Brain microvascular endothelial cell (primary cell): ENCODE measurements around the gene CREBRF.
A peak's percentile ranks its signal among the peaks of the same experiment; 100 is the strongest.

Experiments
- DNase-seq: peaks from one replicate; pipeline ENCODE4 v3.0.0-alpha.2; 2020
- H3K27ac ChIP-seq: fragments of 250-450 bp; sonication (Bioruptor Pico); 2 replicates; pipeline ENCODE4 v1.5.1; 2020; ENCODE audit warnings: mild to moderate bottlenecking, moderate library complexity
- H3K27me3 ChIP-seq: fragments of 250-450 bp; sonication (Bioruptor Pico); replicated peaks from 2 replicates; pipeline ENCODE4 v1.5.1; 2020; ENCODE audit warnings: mild to moderate bottlenecking
- H3K36me3 ChIP-seq: fragments of 250-450 bp; sonication (Bioruptor Pico); replicated peaks from 2 replicates; pipeline ENCODE4 v1.5.1; 2020; ENCODE audit warnings: mild to moderate bottlenecking
- H3K4me3 ChIP-seq: 2 replicates; pipeline ENCODE4 v1.5.1; 2011; ENCODE audit warnings: low read depth, mild to moderate bottlenecking, control low read depth, low read length, moderate library complexity
- CTCF ChIP-seq: IDR thresholded peaks from 2 replicates; pipeline ENCODE4 v1.5.1; 2011; ENCODE audit warnings: low read depth, mild to moderate bottlenecking, moderate library complexity, low read length, control low read depth, inconsistent platforms; ENCODE audit errors: missing control alignments
- in situ Hi-C: cut with HindIII; loops from 2 replicates; pipeline ENCODE4 v1.10.0; 2017; ENCODE audit warnings: low sequenced_read_pairs, low pct_ligation_motif_present

Gene CREBRF

GRCh38 chr5:173139631-173140030, 83.5 kb downstream of the CREBRF start:
- no peak overlapping the region for H3K27ac ChIP-seq
- no peak for TF ChIP-seq CTCF
- no peak overlapping the region for H3K4me3 ChIP-seq
- no peaks in the 10 kb centered on the region for H3K36me3 ChIP-seq
- no peak for DNase-seq
- H3K27me3 ChIP-seq = no peaks in the 10 kb centered on the region
- in situ Hi-C loops = no loop called here

- H3K27ac ChIP-seq = no peak overlapping the region
- H3K27me3 ChIP-seq = no peaks in the 10 kb centered on the region
- in situ Hi-C loops = no loop called here
- no peak for DNase-seq
- no peaks in the 10 kb centered on the region for H3K36me3 ChIP-seq
- no peak overlapping the region for H3K4me3 ChIP-seq
- no peak for TF ChIP-seq CTCF
Measured at GRCh38 chr5:173140769-173141168, 84.6 kb downstream of the CREBRF start.

GRCh38 chr5:173143567-173143966, 87.4 kb downstream of the CREBRF start:
- H3K27me3 ChIP-seq = no peaks in the 10 kb centered on the region
- no peak for TF ChIP-seq CTCF
- DNase-seq = no peak
- peaks cover 5% of the 10 kb centered on the region for H3K36me3 ChIP-seq
- in situ Hi-C loops = no loop called here
- no peak overlapping the region for H3K4me3 ChIP-seq
- no peak overlapping the region for H3K27ac ChIP-seq

GRCh38 chr5:173144200-173145176, 88.3 kb downstream of the CREBRF start, which contains the start of gene BNIP1:
Gene BNIP1 (plus strand): TSS chr5:173144531. CDS start chr5:173144546, 15 bp downstream.
- Histone ChIP-seq H3K27me3 (no peaks in the 10 kb centered on the region), H3K27ac (peak within 1 kb of the TSS; percentile 90), H3K36me3 (peaks cover 14% of the 10 kb centered on the region), H3K4me3 (peak within 1 kb of the TSS; percentile 99)
- in situ Hi-C loops = no loop called here
- TF ChIP-seq CTCF = peak; percentile 99
- peak; percentile 95 for DNase-seq

GRCh38 chr5:173148354-173148753, 92.2 kb downstream of the CREBRF start:
- H3K4me3 ChIP-seq = no peak overlapping the region
- no peak for TF ChIP-seq CTCF
- in situ Hi-C loops = no loop called here
- H3K27me3 ChIP-seq = no peaks in the 10 kb centered on the region
- no peak overlapping the region for H3K27ac ChIP-seq
- no peak for DNase-seq
- H3K36me3 ChIP-seq = peaks cover 17% of the 10 kb centered on the region
